GM12878 (cell line): Measurements from ENCODE around the gene TP53BP1.

Experiments used
- CTCF ChIP-seq, 3 experiments: IDR thresholded peaks in 2 of 3; conservative IDR thresholded peaks in 1 of 3; 2 replicates each; pipeline ENCODE4 v1.5.1; 2011; ENCODE audit warnings: low read depth in 3 of 3, low read length in 3 of 3, mild to moderate bottlenecking in 3 of 3, control low read depth in 2 of 3, moderate library complexity in 2 of 3, inconsistent platforms in 1 of 3, mixed read lengths in 1 of 3; ENCODE audit not compliant: control insufficient read depth in 2 of 3, insufficient read depth in 1 of 3; ENCODE audit errors: extremely low read depth in 1 of 3
- ETV6 ChIP-seq, 2 experiments: fragments of 450-650 bp in 1 of 2; IDR thresholded peaks in 1 of 2; conservative IDR thresholded peaks in 1 of 2; 2 replicates each; pipeline ENCODE4 v1.6.1; 2014; ENCODE audit warnings: antibody characterized with exemption in 1 of 2, borderline replicate concordance in 1 of 2, low read depth in 1 of 2, mild to moderate bottlenecking in 1 of 2, moderate library complexity in 1 of 2
- GABPA ChIP-seq: IDR thresholded peaks from 2 replicates; pipeline ENCODE4 v1.6.1; 2014; ENCODE audit warnings: antibody characterized with exemption, low read depth, mild to moderate bottlenecking, inconsistent platforms
- USF2 ChIP-seq: IDR thresholded peaks from 2 replicates; pipeline ENCODE4 v1.6.1; 2011; ENCODE audit warnings: low read depth, low read length, improper control_type of control experiment, borderline replicate concordance

GRCh38 chr15:43420435-43420834 lies 72.5 kb downstream of the TP53BP1 start:
- TF ChIP-seq GABPA (no peak), ETV6 (conservative IDR thresholded peaks at IDR 0.05 in 1 of 2, IDR thresholded peaks at IDR 0.05 in 1 of 2; ENCODE audit: borderline replicate concordance in 1 of 2, low read depth in 1 of 2) (no peak), USF2 (no peak), CTCF (IDR thresholded peaks at IDR 0.05 in 2 of 3, conservative IDR thresholded peaks at IDR 0.05 in 1 of 3; ENCODE audit: control insufficient read depth in 2 of 3, extremely low read depth in 1 of 3, insufficient read depth in 1 of 3, low read depth in 3 of 3, low read length in 3 of 3) (no peak)
